Measurements from ENCODE around the gene PTPRJ. TPM values are rescaled to one million over a fixed set of nuclear protein-coding genes. Genes with fewer than 3 reads are reported as not detected.
"Not testable (repeated sequence)": the region's sequence is repeated elsewhere in the genome, so short reads cannot be mapped to it uniquely, and the experiment has no call there.

The PTPRJ gene
- total RNA-seq, 1 experiment from 2014 or later, result 11.9 TPM

GRCh38 chr11:48017105-48017830, 36.9 kb downstream of the PTPRJ start:
- no peak for DNase-seq (ENCODE audit: low read depth)

- DNase-seq (ENCODE audit: low read depth), result no peak
These were observed 37.6 kb downstream of the PTPRJ start for GRCh38 chr11:48017831-48018527.

- DNase-seq (ENCODE audit: low read depth), result no peak
These were observed 38.3 kb downstream of the PTPRJ start for GRCh38 chr11:48018528-48019216.

- no peak for DNase-seq (ENCODE audit: low read depth)
These were observed 38.8 kb downstream of the PTPRJ start for GRCh38 chr11:48019217-48019584.

- DNase-seq (ENCODE audit: low read depth), result no peak
These were observed 39.2 kb downstream of the PTPRJ start for GRCh38 chr11:48019595-48019994.

GRCh38 chr11:48020092-48020755, 39.9 kb downstream of the PTPRJ start:
- no peak for DNase-seq (ENCODE audit: low read depth)

- not testable (repeated sequence) for DNase-seq (ENCODE audit: low read depth)
These were observed 41.0 kb downstream of the PTPRJ start for GRCh38 chr11:48021201-48021820.

- DNase-seq (ENCODE audit: low read depth), result no peak
These were observed 42.1 kb downstream of the PTPRJ start for GRCh38 chr11:48022445-48022844.

- DNase-seq (ENCODE audit: low read depth), result not testable (repeated sequence)
These were observed 43.2 kb downstream of the PTPRJ start for GRCh38 chr11:48023608-48024007.

GRCh38 chr11:48024635-48025071, 44.3 kb downstream of the PTPRJ start:
- DNase-seq (ENCODE audit: low read depth), result no peak

GRCh38 chr11:48025293-48025983, 45.1 kb downstream of the PTPRJ start:
- DNase-seq (ENCODE audit: low read depth), result no peak

GRCh38 chr11:48025984-48026340, 45.6 kb downstream of the PTPRJ start:
- no peak for DNase-seq (ENCODE audit: low read depth)

- no peak for DNase-seq (ENCODE audit: low read depth)
These were observed 48.7 kb downstream of the PTPRJ start for GRCh38 chr11:48028914-48029680.

GRCh38 chr11:48029681-48030290, 49.4 kb downstream of the PTPRJ start:
- no peak for DNase-seq (ENCODE audit: low read depth)

GRCh38 chr11:48031602-48032001, 51.2 kb downstream of the PTPRJ start:
- no peak for DNase-seq (ENCODE audit: low read depth)

- no peak for DNase-seq (ENCODE audit: low read depth)
These were observed 52.4 kb downstream of the PTPRJ start for GRCh38 chr11:48032721-48033120.

- DNase-seq (ENCODE audit: low read depth), result no peak
These were observed 53.6 kb downstream of the PTPRJ start for GRCh38 chr11:48033918-48034341.

- DNase-seq (ENCODE audit: low read depth), result peak; percentile 14
These were observed 54.8 kb downstream of the PTPRJ start for GRCh38 chr11:48034926-48035871.

Data from HT1080 (cell line).